ENCODE measurements around the gene TTC7B.
A peak's percentile ranks its signal among the peaks of the same experiment; 100 is the strongest.
"Not testable (repeated sequence)": the region's sequence is repeated elsewhere in the genome, so short reads cannot be mapped to it uniquely, and the experiment has no call there.

Gene TTC7B

DNA sequence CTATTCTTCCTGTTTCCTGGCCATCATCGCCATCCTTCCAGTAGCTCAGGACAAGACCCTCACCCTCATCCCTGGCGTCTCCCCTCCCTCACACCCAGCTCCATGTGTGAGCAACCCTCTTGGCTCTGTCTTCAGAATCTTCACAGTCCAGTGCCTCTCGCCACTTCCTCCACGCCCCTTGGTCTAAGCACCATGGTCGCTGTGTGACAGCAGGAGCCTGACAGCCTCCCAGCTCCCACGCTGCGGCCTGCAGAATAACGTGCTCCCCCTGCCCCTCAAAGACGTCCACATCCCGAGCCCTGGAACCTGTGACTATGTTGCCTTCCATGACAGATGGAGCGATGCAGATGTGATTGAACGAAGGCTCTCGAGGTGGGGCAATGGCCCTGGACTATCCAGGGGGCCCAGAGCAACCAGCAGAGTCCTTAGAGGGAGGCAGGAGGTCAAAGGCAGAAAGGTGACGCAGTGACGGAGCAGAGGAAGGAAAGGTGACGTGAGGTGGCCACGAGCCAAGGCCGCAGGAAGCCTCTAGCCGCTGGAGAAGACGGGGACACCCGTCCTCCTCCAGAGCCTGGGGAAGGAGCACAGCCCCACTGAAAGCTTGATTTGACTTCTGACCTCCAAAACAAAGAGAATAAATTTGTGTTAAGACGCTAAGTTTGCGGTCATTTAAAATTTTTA is 279.6 kb downstream of the TTC7B start:
- no peak for DNase-seq

- DNase-seq: no peak
These were observed 280.1 kb downstream of the TTC7B start for GRCh38 chr14:90536092-90536491.

- DNase-seq: no peak
These were observed 280.6 kb downstream of the TTC7B start for GRCh38 chr14:90535556-90536090.

- no peak for DNase-seq
These were observed 281.2 kb downstream of the TTC7B start for GRCh38 chr14:90534838-90535555.

- no peak for DNase-seq
These were observed 282.0 kb downstream of the TTC7B start for GRCh38 chr14:90534091-90534837.

DNA sequence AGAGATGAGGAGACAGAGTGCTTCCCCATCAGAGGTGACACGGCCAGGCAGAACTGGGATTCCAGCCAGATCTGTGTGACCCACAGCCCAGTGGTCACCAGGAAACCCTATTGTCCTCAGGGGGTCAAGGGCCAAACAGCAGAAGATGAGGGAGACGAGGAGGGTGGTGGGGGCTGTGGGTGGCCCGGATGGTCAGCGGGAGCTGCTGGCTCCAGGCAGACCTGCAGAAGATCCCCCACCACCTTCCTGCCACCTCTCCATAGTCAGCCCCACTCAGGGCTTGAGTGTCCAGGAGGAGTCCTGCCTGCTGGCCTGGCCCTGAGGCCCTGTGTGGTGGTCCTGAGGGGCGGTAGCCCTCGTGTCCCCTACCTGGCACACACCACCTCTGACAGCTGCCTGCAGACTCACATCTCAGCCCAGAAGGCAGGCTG is 282.6 kb downstream of the TTC7B start:
- DNase-seq: no peak

GRCh38 chr14:90532826-90533525 is 283.3 kb downstream of the TTC7B start:
- DNase-seq: no peak

DNA sequence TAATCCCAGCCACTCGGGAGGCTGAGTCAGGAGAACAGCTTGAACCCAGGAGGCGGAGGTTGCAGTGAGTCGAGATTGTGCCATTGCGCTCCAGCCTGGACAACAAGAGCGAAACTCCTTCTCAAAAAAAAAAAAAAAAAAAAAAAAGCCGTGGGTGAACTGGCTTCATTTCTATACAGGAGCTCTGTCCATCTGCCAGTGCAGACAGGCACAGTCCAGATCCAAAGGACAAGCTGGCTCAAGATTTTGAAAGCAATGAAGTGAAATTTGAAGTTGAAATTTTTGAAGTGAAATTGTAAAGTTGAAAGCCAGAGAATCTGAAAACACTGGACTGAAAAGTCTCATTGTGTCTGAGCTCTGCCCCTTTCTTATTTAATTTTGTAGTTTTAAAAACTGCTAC is 284.7 kb downstream of the TTC7B start:
- no peak for DNase-seq

GRCh38 chr14:90530523-90530922 is 285.7 kb downstream of the TTC7B start:
- no peak for DNase-seq

GRCh38 chr14:90527978-90528377 is 288.3 kb downstream of the TTC7B start:
- DNase-seq: no peak

DNA sequence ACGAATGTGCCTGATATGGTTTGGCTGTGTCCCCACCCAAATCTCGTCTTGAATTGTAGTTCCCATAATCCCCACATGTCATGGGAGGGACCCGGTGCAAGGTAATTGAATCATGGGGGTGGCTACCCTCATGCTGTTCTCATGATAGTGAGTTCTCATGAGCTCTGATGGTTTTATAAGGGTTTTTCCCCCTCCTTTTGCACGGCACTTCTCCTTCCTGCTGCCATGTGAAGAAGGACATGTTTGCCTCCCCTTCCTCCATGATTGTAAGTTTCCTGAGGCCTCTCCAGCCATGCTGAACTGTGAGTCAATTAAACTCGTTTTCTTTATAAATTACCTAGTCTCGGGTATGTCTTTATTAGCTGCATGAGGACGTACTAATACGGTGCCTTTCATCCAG is 289.7 kb downstream of the TTC7B start:
- DNase-seq: not testable (repeated sequence)

DNA sequence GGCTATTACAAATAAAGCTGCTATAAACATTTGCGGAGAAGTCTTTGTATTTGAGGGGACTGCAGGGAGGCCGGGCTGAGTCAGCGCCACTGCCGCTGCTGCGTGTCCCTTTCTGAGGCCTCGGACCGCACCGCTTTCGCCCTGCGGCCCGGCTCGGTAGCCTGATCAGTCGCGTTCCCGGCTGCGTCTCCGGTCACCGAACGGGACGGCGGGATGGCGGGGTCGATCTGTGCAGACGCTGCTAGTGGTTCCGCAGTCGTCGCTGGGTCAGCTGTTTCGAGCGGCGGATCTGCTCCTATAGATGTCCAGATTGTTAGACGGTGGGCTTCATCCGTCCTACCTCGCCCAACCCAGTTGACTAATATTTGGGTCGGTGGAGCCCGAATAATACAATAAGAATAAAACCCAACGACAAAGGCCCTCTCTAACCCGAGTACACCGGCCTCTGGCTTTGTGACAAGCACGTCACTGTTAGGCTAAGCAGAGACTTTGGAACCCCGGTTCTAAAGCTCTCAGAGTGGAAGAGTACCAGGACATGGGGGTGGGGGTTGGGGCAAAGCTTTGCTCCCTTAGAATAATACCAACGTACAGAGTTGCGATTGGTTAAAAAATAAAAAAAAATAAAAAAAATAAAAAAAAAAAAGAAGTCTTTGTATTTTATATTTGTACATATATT is 290.7 kb downstream of the TTC7B start:
- DNase-seq: not testable (repeated sequence)

- no peak for DNase-seq
These were observed 292.0 kb downstream of the TTC7B start for GRCh38 chr14:90523961-90524875.

GRCh38 chr14:90523544-90523943 is 292.7 kb downstream of the TTC7B start:
- DNase-seq: no peak

DNA sequence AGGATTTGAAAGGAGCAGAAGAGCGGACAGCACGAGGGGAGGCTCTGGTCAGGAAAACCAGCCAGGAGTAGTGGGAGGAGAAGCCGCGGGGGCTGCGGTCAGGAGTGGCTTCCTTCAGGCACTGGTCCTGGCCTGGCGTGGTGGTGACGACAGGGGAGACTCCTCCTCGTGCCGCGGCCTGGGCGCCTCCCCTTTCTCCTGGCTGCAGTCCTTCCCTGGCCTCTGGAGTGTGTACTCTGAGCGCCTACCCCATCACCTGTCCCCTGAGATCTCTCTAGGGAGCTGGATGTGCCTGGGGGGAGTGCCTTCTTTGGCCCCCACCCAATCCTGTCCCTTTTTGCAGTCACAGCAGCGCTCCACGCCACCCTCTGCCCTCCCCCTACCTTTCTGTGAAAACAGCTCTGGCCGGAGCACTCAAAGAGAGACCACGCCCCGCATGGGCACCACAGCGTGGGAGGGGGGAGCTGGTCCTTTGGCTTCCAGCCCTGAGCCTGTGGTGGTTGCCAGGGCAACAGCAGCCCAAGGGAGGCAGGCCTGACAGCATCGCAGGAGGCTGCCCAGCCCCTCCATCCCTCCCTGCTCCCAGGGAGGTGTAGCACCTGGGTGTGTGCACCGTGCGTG is 293.5 kb downstream of the TTC7B start:
- DNase-seq: peak; percentile 91

DNA sequence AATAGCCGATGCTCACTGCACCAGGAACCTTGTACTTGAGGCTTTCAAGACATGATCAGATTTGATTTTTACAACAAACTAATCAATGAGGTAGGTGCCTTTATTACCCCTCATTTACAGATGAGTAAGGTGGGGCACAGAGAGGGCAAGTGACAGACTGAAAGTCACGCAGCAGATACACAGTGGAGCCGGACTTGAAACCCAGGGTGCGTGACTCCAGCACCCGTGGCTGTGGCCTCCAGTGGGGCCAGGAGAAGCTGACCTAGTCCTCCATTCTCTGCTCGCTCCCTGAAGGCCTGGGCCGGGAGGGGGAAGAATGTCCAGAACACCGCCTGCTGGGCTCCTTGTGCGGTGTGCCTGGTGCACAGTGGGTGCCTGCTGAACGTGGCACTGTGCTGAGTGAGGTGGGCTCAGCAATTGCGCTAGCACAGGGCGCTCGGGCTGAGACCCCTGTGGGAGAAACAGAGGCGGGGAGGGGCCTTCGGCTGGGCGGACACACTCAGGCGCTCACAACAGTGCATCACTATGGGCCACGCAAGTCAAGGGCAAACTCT is 294.2 kb downstream of the TTC7B start:
- no peak for DNase-seq

GRCh38 chr14:90521084-90521929 is 294.9 kb downstream of the TTC7B start:
- no peak for DNase-seq

- DNase-seq: no peak
These were observed 295.9 kb downstream of the TTC7B start for GRCh38 chr14:90520326-90520725.

DNA sequence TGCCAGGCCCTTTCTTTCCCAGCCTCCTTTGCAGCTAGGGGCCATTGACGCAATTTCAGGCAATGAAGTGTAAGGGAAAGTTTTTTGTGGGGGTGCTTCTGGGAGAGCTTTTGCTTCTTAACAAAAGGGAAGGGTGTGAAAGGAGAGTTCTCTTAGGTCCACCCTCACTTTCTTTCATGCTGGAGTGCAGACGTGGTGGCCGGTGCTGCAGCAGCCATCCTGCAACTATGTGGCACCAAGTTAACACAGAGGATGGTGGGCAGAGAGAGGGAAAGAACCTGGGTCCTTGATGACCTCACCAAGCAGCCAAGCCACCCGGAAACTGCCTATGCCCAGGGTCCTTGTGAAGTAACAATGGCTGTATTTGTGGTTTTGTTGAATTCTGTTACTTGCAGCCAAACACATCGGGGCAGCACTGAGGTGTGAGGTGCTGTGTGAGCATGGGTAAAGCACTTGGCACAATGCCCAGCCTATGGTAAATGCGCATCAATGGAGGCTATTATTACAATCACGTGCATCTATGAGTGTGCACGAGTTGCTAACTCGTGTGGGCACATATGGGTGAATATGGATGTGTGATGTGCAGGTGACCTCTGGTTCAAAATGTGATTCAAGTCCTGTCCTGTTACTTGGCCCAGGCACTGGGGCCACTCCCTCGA is 296.8 kb downstream of the TTC7B start:
- DNase-seq: peak; percentile 13
